HepG2 (cell line): Measurements from ENCODE around the gene COL9A3. TPM values are rescaled to one million over a fixed set of nuclear protein-coding genes. Genes with fewer than 3 reads are reported as not detected.
A peak's percentile ranks its signal among the peaks of the same experiment; 100 is the strongest.

Source experiments
- AGO2 ChIP-seq: fragments of 200-400 bp; formaldehyde crosslinking; optimal IDR thresholded peaks from 2 replicates; pipeline ENCODE3; 2017; ENCODE audit warnings: mild to moderate bottlenecking, low read depth, low read length, moderate library complexity
- CENPX ChIP-seq: sonication (generic); formaldehyde crosslinking; IDR thresholded peaks from 2 replicates; pipeline ENCODE4 v1.9.0; 2021; ENCODE audit warnings: mild to moderate bottlenecking, missing genetic modification reagents, moderate library complexity
- CHCHD3 ChIP-seq: sonication (generic); formaldehyde crosslinking; IDR thresholded peaks from 2 replicates; pipeline ENCODE4 v1.8.0; 2022; ENCODE audit warnings: mild to moderate bottlenecking, missing genetic modification reagents, moderate library complexity
- GABPB1 ChIP-seq: IDR thresholded peaks from 2 replicates; pipeline ENCODE4 v1.6.1; 2016; ENCODE audit warnings: mild to moderate bottlenecking, missing genetic modification reagents, moderate library complexity, missing compliant biosample characterization
- IKZF1 ChIP-seq: fragments of 450-650 bp; IDR thresholded peaks from 2 replicates; pipeline ENCODE4 v1.7.1; 2016
- MAF1 ChIP-seq: sonication (generic); formaldehyde crosslinking; IDR thresholded peaks from 2 replicates; pipeline ENCODE4 v1.5.0; 2020; ENCODE audit warnings: missing genetic modification reagents, borderline replicate concordance
- MZF1 ChIP-seq: sonication (generic); formaldehyde crosslinking; IDR thresholded peaks from 2 replicates; pipeline ENCODE4 v1.8.1; 2023; ENCODE audit warnings: mild to moderate bottlenecking, missing genetic modification reagents, borderline replicate concordance
- NRL ChIP-seq: sonication (generic); formaldehyde crosslinking; IDR thresholded peaks from 2 replicates; pipeline ENCODE4 v1.5.0; 2020; ENCODE audit warnings: missing genetic modification reagents, mild to moderate bottlenecking, moderate library complexity, borderline replicate concordance
- SPEN ChIP-seq: sonication (generic); formaldehyde crosslinking; IDR thresholded peaks from 2 replicates; pipeline ENCODE4 v1.5.1; 2020; ENCODE audit warnings: low read depth, mild to moderate bottlenecking, missing genetic modification reagents
- TFE3 ChIP-seq: IDR thresholded peaks from 2 replicates; pipeline ENCODE4 v1.6.1; 2016
- TOPORS ChIP-seq: sonication (generic); formaldehyde crosslinking; IDR thresholded peaks from 2 replicates; pipeline ENCODE4 v1.8.0; 2023; ENCODE audit warnings: mild to moderate bottlenecking, missing genetic modification reagents
- ZBTB38 ChIP-seq: sonication (generic); formaldehyde crosslinking; IDR thresholded peaks from 2 replicates; pipeline ENCODE4 v1.5.1; 2020; ENCODE audit warnings: mild to moderate bottlenecking, missing genetic modification reagents
- ZFP1 ChIP-seq: IDR thresholded peaks from 2 replicates; pipeline ENCODE4 v1.6.1; 2016
- ZNF232 ChIP-seq: sonication (generic); formaldehyde crosslinking; IDR thresholded peaks from 2 replicates; pipeline ENCODE4 v1.4.0; 2020; ENCODE audit warnings: missing genetic modification reagents, borderline replicate concordance
- ZNF546 ChIP-seq: sonication (generic); formaldehyde crosslinking; conservative IDR thresholded peaks from 2 replicates; pipeline ENCODE4 v1.8.1; 2023; ENCODE audit warnings: mild to moderate bottlenecking, missing genetic modification reagents
- ZNF781 ChIP-seq: sonication (generic); formaldehyde crosslinking; IDR thresholded peaks from 2 replicates; pipeline ENCODE4 v1.5.1; 2020; ENCODE audit warnings: borderline replicate concordance, mild to moderate bottlenecking, missing genetic modification reagents; ENCODE audit errors: not compliant biosample characterization
- ZNF850 ChIP-seq: sonication (generic); formaldehyde crosslinking; conservative IDR thresholded peaks from 2 replicates; pipeline ENCODE4 v1.9.0; 2021; ENCODE audit warnings: mild to moderate bottlenecking, missing genetic modification reagents
- ZNF883 ChIP-seq: sonication (generic); formaldehyde crosslinking; IDR thresholded peaks from 2 replicates; pipeline ENCODE4 v1.5.1; 2020; ENCODE audit warnings: mild to moderate bottlenecking, missing genetic modification reagents; ENCODE audit errors: not compliant biosample characterization
- polyA plus RNA-seq, 8 experiments: library from polyadenylated mRNA; depleted of rRNA in 3 of 8; stranded (reverse) in 7 of 8; unstranded in 1 of 8; fragments of >200 nt; fragmentation: Illumina TruSeq in 4 of 8; extraction: Trizol in 4 of 8; gene quantifications; 2 replicates each; pipeline versions ENCODE4 v1.2.1 to v1.2.3, GENCODE V29; 2011 to 2016; ENCODE audit warnings: low read depth in 4 of 8, missing spikeins in 1 of 8, mixed read lengths in 1 of 8; ENCODE audit not compliant: insufficient read depth in 1 of 8
- total RNA-seq, 5 experiments: library from RNA; depleted of rRNA; stranded (reverse); fragments of >200 nt; fragmentation: Illumina TruSeq; extraction: Trizol; gene quantifications; 2 replicates each; pipeline ENCODE4 v1.2.3, GENCODE V29; 2016; ENCODE audit warnings: low read depth in 1 of 5
- TF ChIP-seq, protein P1 (sequence below): sonication (generic); formaldehyde crosslinking; IDR thresholded peaks from one replicate; pipeline ENCODE4 v1.5.1; 2020; ENCODE audit warnings: mild to moderate bottlenecking, missing genetic modification reagents; ENCODE audit errors: not compliant biosample characterization

Gene COL9A3
- total and polyA plus RNA-seq, 2 of the 13 experiments (the other 11 are each of a cell fraction or from before 2014, with no cell fraction given), result 155 to 204 TPM

- TF ChIP-seq TFE3 (CRISPR knock-in tag), result no peak
- TF ChIP-seq CHCHD3 (CRISPR knock-in tag), result no peak
- no peak for TF ChIP-seq MAF1 (CRISPR knock-in tag)
- TF ChIP-seq ZNF546, result no peak
- TF ChIP-seq, protein P1, sequence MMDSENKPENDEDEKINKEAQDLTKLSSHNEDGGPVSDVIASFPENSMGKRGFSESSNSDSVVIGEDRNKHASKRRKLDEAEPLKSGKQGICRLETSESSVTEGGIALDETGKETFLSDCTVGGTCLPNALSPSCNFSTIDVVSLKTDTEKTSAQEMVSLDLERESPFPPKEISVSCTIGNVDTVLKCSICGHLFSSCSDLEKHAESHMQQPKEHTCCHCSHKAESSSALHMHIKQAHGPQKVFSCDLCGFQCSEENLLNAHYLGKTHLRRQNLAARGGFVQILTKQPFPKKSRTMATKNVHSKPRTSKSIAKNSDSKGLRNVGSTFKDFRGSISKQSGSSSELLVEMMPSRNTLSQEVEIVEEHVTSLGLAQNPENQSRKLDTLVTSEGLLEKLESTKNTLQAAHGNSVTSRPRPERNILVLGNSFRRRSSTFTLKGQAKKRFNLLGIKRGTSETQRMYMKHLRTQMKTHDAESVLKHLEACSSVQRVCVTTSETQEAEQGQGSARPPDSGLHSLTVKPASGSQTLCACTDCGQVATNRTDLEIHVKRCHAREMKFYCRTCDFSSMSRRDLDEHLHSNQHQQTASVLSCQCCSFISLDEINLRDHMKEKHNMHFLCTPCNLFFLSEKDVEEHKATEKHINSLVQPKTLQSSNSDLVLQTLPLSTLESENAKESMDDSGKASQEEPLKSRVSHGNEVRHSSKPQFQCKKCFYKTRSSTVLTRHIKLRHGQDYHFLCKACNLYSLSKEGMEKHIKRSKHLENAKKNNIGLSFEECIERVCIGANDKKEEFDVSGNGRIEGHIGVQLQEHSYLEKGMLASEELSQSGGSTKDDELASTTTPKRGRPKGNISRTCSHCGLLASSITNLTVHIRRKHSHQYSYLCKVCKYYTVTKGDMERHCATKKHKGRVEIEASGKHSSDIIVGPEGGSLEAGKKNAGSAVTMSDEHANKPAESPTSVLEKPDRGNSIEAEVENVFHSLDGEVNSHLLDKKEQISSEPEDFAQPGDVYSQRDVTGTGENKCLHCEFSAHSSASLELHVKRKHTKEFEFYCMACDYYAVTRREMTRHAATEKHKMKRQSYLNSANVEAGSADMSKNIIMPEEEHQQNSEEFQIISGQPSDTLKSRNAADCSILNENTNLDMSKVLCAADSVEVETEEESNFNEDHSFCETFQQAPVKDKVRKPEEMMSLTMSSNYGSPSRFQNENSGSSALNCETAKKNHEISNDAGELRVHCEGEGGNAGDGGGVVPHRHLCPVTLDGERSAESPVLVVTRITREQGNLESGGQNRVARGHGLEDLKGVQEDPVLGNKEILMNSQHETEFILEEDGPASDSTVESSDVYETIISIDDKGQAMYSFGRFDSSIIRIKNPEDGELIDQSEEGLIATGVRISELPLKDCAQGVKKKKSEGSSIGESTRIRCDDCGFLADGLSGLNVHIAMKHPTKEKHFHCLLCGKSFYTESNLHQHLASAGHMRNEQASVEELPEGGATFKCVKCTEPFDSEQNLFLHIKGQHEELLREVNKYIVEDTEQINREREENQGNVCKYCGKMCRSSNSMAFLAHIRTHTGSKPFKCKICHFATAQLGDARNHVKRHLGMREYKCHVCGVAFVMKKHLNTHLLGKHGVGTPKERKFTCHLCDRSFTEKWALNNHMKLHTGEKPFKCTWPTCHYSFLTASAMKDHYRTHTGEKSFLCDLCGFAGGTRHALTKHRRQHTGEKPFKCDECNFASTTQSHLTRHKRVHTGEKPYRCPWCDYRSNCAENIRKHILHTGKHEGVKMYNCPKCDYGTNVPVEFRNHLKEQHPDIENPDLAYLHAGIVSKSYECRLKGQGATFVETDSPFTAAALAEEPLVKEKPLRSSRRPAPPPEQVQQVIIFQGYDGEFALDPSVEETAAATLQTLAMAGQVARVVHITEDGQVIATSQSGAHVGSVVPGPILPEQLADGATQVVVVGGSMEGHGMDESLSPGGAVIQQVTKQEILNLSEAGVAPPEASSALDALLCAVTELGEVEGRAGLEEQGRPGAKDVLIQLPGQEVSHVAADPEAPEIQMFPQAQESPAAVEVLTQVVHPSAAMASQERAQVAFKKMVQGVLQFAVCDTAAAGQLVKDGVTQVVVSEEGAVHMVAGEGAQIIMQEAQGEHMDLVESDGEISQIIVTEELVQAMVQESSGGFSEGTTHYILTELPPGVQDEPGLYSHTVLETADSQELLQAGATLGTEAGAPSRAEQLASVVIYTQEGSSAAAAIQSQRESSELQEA (CRISPR knock-in tag), result no peak
- no peak for TF ChIP-seq ZFP1
- no peak for TF ChIP-seq ZNF850 (CRISPR knock-in tag)
- TF ChIP-seq ZNF883, result peak; percentile 20
- no peak; the same call in 1 of the 2 replicates for TF ChIP-seq SPEN (CRISPR knock-in tag)
- no peak for TF ChIP-seq ZNF232 (CRISPR knock-in tag)
- no peak for TF ChIP-seq CENPX
- TF ChIP-seq IKZF1, result no peak
- TF ChIP-seq MZF1 (CRISPR knock-in tag), result 0 out of 2 replicates have a peak, but pooled peaks have one; percentile 57
- TF ChIP-seq ZBTB38, result peak; percentile 81; the same call in 1 of the 2 replicates
- TF ChIP-seq GABPB1, result 0 out of 2 replicates have a peak, but pooled peaks have one; percentile 4
- 0 out of 2 replicates have a peak, but pooled peaks have one; percentile 10 for TF ChIP-seq NRL (CRISPR knock-in tag)
- TF ChIP-seq TOPORS (CRISPR knock-in tag), result 0 out of 2 replicates have a peak, but pooled peaks have one; percentile 13
- TF ChIP-seq ZNF781, result no peak
- no peak for TF ChIP-seq AGO2
Observed at GRCh38 chr20:62796699-62797491, 20.0 kb upstream of the COL9A3 start (continued).
